ENCODE measurements around the gene ATL2. TPM values are rescaled to one million over a fixed set of nuclear protein-coding genes. Genes with fewer than 3 reads are reported as not detected.
"Not testable (repeated sequence)": the region's sequence is repeated elsewhere in the genome, so short reads cannot be mapped to it uniquely, and the experiment has no call there.

ATL2 gene
- total RNA-seq, 2 donors from 2014 or later = 125 to 139 TPM

DNA sequence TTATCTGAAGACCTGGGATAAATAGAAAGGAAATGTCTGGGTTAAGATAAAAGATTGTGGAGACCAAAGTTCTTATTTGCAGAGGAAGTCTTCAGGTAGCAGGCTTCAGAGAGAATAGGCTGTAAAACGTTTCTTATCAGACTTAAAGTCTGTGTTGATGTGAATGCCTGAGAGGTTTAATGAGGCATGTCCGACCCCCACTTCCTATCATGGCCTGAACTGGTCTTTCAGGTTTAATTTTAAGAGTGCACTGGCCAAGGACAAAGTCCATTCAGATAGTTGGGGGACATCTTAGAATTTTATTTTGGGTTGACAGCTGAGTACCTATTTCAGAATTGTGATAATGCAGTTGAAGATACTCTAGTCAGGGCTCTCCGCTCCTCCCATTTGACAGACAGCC, 92.1 kb downstream of the ATL2 start:
- TF ChIP-seq, protein P1, sequence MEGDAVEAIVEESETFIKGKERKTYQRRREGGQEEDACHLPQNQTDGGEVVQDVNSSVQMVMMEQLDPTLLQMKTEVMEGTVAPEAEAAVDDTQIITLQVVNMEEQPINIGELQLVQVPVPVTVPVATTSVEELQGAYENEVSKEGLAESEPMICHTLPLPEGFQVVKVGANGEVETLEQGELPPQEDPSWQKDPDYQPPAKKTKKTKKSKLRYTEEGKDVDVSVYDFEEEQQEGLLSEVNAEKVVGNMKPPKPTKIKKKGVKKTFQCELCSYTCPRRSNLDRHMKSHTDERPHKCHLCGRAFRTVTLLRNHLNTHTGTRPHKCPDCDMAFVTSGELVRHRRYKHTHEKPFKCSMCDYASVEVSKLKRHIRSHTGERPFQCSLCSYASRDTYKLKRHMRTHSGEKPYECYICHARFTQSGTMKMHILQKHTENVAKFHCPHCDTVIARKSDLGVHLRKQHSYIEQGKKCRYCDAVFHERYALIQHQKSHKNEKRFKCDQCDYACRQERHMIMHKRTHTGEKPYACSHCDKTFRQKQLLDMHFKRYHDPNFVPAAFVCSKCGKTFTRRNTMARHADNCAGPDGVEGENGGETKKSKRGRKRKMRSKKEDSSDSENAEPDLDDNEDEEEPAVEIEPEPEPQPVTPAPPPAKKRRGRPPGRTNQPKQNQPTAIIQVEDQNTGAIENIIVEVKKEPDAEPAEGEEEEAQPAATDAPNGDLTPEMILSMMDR (conservative IDR thresholded peaks at IDR 0.05) = no peak
- Mint-ChIP-seq H3K9me3 (peaks cover 2% of the 10 kb centered on the region), H3K36me3 (ENCODE audit: low read depth) (no peaks in the 10 kb centered on the region), H3K4me3 (no peak overlapping the region), H3K27me3 (ENCODE audit: insufficient read depth) (peaks cover 16% of the 10 kb centered on the region), H3K27ac (no peak overlapping the region), H3K4me1 (peaks cover 30% of the 10 kb centered on the region)
- Histone ChIP-seq H3K9ac (ENCODE audit: extremely low read depth, low read length, poor library complexity, severe bottlenecking) (no peak overlapping the region), H3K36me3 (ENCODE audit: control insufficient read depth, insufficient read depth, low read length) (no peaks in the 10 kb centered on the region), H3K4me1 (ENCODE audit: control insufficient read depth, insufficient read depth, low read length) (peaks cover 12% of the 10 kb centered on the region), H3K9me3 (ENCODE audit: control insufficient read depth, low read length) (no peaks in the 10 kb centered on the region), H3K27ac (ENCODE audit: low read depth, low read length) (no peak overlapping the region), H3K4me3 (ENCODE audit: low read length) (peak overlapping the region; percentile 39), H3K27me3 (ENCODE audit: control insufficient read depth, insufficient read depth, low read length, poor library complexity, severe bottlenecking) (no peaks in the 10 kb centered on the region)
- WGBS, 2 experiments (ENCODE audit: insufficient coverage in 1 of 2, insufficient read length in 1 of 2) = 59 to 100% methylated on average over 2 to 3 of the region's 3 CpGs
- no peak for DNase-seq

DNA sequence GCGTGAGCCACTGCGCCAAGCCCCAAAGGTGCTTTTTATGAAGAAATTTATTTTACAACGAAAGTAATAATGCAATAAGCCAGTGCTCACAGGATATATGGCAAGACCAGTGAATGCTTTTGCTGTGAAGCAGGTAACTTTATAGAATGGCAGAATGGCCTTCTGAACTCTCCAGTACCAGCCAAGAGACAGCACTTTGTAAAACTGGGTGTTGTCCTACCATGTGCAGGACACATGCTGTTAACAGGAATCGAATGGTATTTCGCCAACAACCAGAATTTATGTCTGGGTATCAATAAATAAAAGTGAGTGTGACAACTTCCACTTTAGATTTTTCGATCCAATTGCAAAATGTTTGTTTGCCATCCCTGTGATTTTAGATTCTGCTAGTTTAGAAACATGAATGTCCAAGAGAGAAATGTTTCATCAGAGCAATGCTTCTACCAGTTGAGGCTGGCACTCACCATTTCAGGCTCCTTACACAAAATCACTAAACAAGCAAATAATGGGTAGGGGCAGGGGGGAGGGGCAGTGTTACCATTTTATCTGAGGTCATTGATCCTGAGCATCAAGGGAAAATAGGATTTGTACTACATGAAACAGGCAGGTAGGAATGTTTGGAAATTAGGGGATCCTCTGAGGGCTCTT, 95.9 kb downstream of the ATL2 start:
- no peaks in the 10 kb centered on the region for H3K27me3 ChIP-seq (ENCODE audit: control insufficient read depth, insufficient read depth, low read length, poor library complexity, severe bottlenecking)
- Mint-ChIP-seq H3K4me1 (peaks cover 52% of the 10 kb centered on the region), H3K4me3 (no peak overlapping the region), H3K36me3 (ENCODE audit: low read depth) (peaks cover 4% of the 10 kb centered on the region), H3K9me3 (peaks cover 18% of the 10 kb centered on the region), H3K27ac (no peak overlapping the region), H3K27me3 (ENCODE audit: insufficient read depth) (peaks cover 30% of the 10 kb centered on the region)
- H3K9ac ChIP-seq (ENCODE audit: extremely low read depth, low read length, poor library complexity, severe bottlenecking) = no peak overlapping the region
- WGBS, 2 experiments (ENCODE audit: insufficient coverage in 1 of 2, insufficient read length in 1 of 2) = 96 to 97% methylated on average over 6 of the region's 6 CpGs
- H3K9me3 ChIP-seq (ENCODE audit: control insufficient read depth, low read length) = peaks cover 13% of the 10 kb centered on the region
- peaks cover 16% of the 10 kb centered on the region for H3K4me1 ChIP-seq (ENCODE audit: control insufficient read depth, insufficient read depth, low read length)
- H3K36me3 ChIP-seq (ENCODE audit: control insufficient read depth, insufficient read depth, low read length) = no peaks in the 10 kb centered on the region
- DNase-seq = no peak
- TF ChIP-seq, protein P1 (conservative IDR thresholded peaks at IDR 0.05) = no peak
- H3K27ac ChIP-seq (ENCODE audit: low read depth, low read length) = no peak overlapping the region
- no peak overlapping the region for H3K4me3 ChIP-seq (ENCODE audit: low read length)

DNA sequence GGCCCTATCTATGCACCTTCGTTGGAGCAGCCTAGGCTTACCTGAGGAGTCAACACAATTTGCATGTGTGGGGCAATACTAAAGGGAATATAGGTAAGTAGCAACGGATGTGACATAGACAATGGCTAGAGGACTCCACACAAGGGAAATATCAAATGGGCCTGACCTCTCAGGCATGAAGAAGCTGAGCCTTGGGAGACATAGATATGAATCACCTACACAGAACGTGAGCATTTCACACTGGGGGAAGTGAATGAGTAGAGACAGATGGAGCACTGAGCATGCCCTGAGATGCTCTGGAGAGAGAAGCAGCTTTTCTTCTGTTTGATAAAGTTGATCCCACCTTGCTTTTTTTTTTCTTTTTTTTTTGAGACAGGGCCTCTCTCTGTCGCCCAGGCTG, 97.9 kb downstream of the ATL2 start:
- H3K4me3 ChIP-seq (ENCODE audit: low read length) = peak overlapping the region; percentile 59
- H3K27me3 ChIP-seq (ENCODE audit: control insufficient read depth, insufficient read depth, low read length, poor library complexity, severe bottlenecking) = no peaks in the 10 kb centered on the region
- Mint-ChIP-seq H3K9me3 (peaks cover 26% of the 10 kb centered on the region), H3K27me3 (ENCODE audit: insufficient read depth) (peaks cover 42% of the 10 kb centered on the region), H3K4me1 (peaks cover 40% of the 10 kb centered on the region), H3K27ac (no peak overlapping the region), H3K36me3 (ENCODE audit: low read depth) (peaks cover 4% of the 10 kb centered on the region), H3K4me3 (no peak overlapping the region)
- peaks cover 9% of the 10 kb centered on the region for H3K4me1 ChIP-seq (ENCODE audit: control insufficient read depth, insufficient read depth, low read length)
- H3K9ac ChIP-seq (ENCODE audit: extremely low read depth, low read length, poor library complexity, severe bottlenecking) = no peak overlapping the region
- H3K27ac ChIP-seq (ENCODE audit: low read depth, low read length) = no peak overlapping the region
- H3K9me3 ChIP-seq (ENCODE audit: control insufficient read depth, low read length) = peaks cover 25% of the 10 kb centered on the region
- no peak for DNase-seq
- WGBS, 2 experiments (ENCODE audit: insufficient coverage in 1 of 2, insufficient read length in 1 of 2) = 75 to 79% methylated on average over 3 to 4 of the region's 4 CpGs
- H3K36me3 ChIP-seq (ENCODE audit: control insufficient read depth, insufficient read depth, low read length) = no peaks in the 10 kb centered on the region
- TF ChIP-seq, protein P1 (conservative IDR thresholded peaks at IDR 0.05) = no peak

DNA sequence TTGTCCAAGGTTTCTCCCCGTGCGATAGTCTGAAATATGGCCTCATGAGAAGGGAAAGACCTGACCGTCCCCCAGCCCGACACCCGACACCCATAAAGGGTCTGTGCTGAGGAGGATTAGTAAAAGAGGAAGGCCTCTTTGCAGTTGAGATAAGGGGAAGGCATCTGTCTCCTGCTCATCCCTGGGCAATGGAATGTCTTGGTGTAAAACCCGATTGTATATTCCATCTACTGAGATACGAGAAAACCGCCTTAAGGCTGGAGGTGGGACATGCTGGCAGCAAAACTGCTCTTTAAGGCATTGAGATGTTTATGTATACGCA, 99.0 kb downstream of the ATL2 start:
- H3K27ac ChIP-seq (ENCODE audit: low read depth, low read length); H3K4me1 ChIP-seq (ENCODE audit: control insufficient read depth, insufficient read depth, low read length); H3K36me3 Mint-ChIP-seq (ENCODE audit: low read depth); DNase-seq; H3K36me3 ChIP-seq (ENCODE audit: control insufficient read depth, insufficient read depth, low read length); H3K27me3 ChIP-seq (ENCODE audit: control insufficient read depth, insufficient read depth, low read length, poor library complexity, severe bottlenecking): not testable (repeated sequence)
- peak overlapping the region; percentile 59 for H3K4me3 ChIP-seq (ENCODE audit: low read length)
- peak overlapping the region; percentile 17 for H3K9ac ChIP-seq (ENCODE audit: extremely low read depth, low read length, poor library complexity, severe bottlenecking)
- Mint-ChIP-seq H3K4me3 (peak overlapping the region; percentile 37), H3K4me1 (peaks cover 38% of the 10 kb centered on the region), H3K9me3 (peaks cover 26% of the 10 kb centered on the region), H3K27me3 (ENCODE audit: insufficient read depth) (peaks cover 42% of the 10 kb centered on the region), H3K27ac (peak overlapping the region; percentile 94)
- peaks cover 25% of the 10 kb centered on the region for H3K9me3 ChIP-seq (ENCODE audit: control insufficient read depth, low read length)
- WGBS, 2 experiments (ENCODE audit: insufficient coverage in 1 of 2, insufficient read length in 1 of 2) = 11 to 20% methylated on average over 1 to 9 of the region's 9 CpGs
